Hepatocyte (in vitro differentiated cells): ENCODE results near the gene AP2A1.

Experiments used
- CTCF ChIP-seq: fragments of 200-600 bp; sonication (generic); IDR thresholded peaks from 2 replicates; pipeline ENCODE4 v1.5.1; 2016; ENCODE audit warnings: antibody characterized with exemption, mild to moderate bottlenecking; ENCODE audit not compliant: poor library complexity
- EZH2 ChIP-seq: fragments of 200-600 bp; sonication (generic); IDR thresholded peaks from 2 replicates; pipeline ENCODE4 v1.6.1; 2016; ENCODE audit warnings: antibody characterized with exemption, mild to moderate bottlenecking, borderline replicate concordance
- EZH2phosphoT487 ChIP-seq: fragments of 200-600 bp; sonication (generic); IDR thresholded peaks from one replicate; pipeline ENCODE4 v1.6.1; 2018; ENCODE audit warnings: antibody characterized with exemption, mild to moderate bottlenecking, low read depth, moderate library complexity; ENCODE audit not compliant: unreplicated experiment, severe bottlenecking

- TF ChIP-seq CTCF (no peak), EZH2phosphoT487 (no peak), EZH2 (no peak)
Measured at GRCh38 chr19:49755956-49756355, 10.8 kb upstream of the AP2A1 start.
